Posterior cingulate gyrus (tissue), 11 donors: Measurements from ENCODE around the gene COPS8.
A peak's percentile ranks its signal among the peaks of the same experiment; 100 is the strongest.

Experiments used
- DNase-seq, 10 donors: peaks; one replicate each; pipeline versions ENCODE4 v3.0.0 to v3.0.0-alpha.2; 2020 to 2021; ENCODE audit warnings: mixed read lengths in 3 of 10
- intact Hi-C: fragments of 100-400 bp; cut with DNase I; formaldehyde crosslinking; loops from one replicate; pipeline ENCODE4 v1.15.1; 2023

COPS8 gene

DNA sequence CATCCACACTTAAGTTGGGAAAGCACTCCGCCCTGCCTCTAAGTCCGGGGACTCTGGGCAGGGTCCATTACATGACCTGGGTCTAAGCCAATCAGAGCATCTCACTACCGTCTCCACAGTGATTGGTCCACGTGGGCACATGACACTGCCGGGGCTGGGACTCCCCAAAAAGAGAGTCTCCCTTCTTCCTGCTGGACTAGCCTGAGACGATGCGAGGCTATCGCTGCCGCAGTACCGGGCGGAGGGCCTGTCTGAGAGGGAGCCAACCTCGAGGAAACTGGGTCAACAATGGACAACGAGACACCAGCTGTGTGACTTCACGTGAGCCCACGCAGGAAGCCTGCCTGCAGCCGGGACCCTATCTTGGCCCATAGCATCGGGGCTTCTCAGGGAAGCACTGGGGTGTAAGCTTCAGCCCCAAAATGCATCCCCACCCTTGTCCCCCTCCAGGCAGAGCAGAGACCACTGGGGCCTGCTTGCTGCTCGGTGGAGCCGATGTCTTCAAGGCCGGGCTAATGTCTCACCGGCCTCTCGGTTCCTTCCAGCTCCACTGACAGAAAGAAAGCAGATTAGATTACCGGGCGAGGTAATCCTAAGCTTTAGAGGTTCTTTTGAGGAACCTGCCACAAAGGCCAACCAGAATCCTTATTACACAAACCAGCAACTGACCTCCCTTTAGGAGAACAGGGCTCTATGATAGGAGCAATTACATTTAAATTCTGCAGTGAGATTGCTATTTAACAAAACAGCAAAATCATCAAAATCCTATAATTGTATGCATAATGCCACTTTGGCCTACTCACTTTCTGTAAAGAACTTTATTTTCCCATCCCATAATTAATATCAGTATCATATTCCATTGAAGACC, 21.3 kb upstream of the COPS8 start:
- intact Hi-C loops, result no loop called here
- peak in 1 of 10 donors; percentile 43 for DNase-seq

- intact Hi-C loops, result no loop called here
- no peak for DNase-seq
These were observed 20.7 kb upstream of the COPS8 start for GRCh38 chr2:237065071-237065377.

GRCh38 chr2:237066396-237066795, 19.3 kb upstream of the COPS8 start:
- peak in 1 of 10 donors; percentile 26 for DNase-seq
- intact Hi-C loops, result no loop called here

GRCh38 chr2:237068005-237068576, 17.6 kb upstream of the COPS8 start:
- intact Hi-C loops, result no loop called here
- DNase-seq, result no peak

DNA sequence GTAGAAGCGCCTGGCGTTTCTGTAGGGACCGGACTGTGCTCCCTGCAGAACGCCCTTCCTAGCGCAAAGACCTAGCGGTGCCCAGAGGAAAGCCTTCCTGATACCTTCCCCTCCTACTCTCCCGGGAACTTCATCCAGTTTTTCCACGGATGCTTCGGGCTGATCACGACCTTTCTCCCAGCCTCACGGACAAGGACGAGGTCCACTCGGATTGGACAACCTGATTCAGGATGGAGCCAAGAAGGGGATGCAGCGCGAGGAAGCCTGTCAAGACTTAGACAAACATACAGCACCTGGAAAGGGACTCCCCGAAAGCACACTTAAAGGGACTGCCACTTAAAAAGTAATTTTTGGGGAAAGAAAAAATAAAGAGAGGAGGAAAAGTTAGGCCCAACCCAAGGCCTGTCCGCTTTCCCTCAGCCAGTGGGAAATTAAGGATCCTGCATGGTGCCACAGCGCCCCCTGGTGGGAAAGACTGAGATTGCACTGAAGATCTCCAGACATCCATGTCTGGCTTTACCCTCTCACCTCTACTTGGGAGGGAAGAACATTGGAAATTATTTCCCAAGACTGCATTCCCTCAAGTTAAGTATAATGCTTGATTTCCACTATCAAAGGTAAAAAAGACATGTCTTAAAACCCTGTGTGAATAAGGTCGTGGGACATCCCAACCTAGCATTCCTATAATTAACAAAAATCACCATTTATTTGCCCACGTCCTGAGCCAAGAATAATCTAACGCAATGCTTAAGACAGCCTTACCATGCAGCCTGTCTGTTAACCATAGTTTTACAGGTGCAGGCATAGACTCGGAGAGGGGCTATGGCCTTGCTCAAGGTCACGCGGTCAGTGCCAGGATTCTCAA, 13.4 kb upstream of the COPS8 start:
- DNase-seq, result peak; percentile 50 to 95 (median 82)
- intact Hi-C loops, result loop anchor here (5.0 kb wide), 1 partner anchor 1295 kb away; no protein-coding TSS in a partner anchor

- no peak for DNase-seq
- intact Hi-C loops, result loop anchor here (5.0 kb wide), 1 partner anchor 1296 kb away; no protein-coding TSS in a partner anchor
These were observed 12.1 kb upstream of the COPS8 start for GRCh38 chr2:237073552-237073951.

- intact Hi-C loops, result loop anchor here (5.0 kb wide), 1 partner anchor 1297 kb away; no protein-coding TSS in a partner anchor
- no peak for DNase-seq
These were observed 11.3 kb upstream of the COPS8 start for GRCh38 chr2:237074211-237074993.

GRCh38 chr2:237075749-237076599, 9.7 kb upstream of the COPS8 start:
- intact Hi-C loops, result no loop called here
- DNase-seq, result peak in 2 of 10 donors; percentile 26 to 60

DNA sequence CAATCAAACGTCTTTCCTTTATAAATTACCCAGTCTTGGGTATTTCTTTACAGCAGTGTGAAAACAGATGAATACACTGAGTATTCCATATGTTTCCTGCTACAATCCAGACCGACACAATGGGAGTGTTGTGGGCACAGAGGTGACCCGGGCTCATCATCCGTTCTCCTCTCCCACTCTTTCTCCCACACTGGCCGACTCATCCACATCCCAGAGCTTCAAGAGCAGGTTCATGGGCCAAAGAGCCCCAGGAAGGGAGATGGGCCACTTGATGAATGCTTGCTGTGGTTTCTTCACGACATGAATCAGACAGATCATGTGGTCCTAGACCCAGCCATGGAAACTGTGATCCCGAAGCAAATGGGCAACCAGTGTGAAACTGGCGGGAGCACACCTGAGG, 4.1 kb upstream of the COPS8 start:
- no peak for DNase-seq
- intact Hi-C loops, result no loop called here

DNA sequence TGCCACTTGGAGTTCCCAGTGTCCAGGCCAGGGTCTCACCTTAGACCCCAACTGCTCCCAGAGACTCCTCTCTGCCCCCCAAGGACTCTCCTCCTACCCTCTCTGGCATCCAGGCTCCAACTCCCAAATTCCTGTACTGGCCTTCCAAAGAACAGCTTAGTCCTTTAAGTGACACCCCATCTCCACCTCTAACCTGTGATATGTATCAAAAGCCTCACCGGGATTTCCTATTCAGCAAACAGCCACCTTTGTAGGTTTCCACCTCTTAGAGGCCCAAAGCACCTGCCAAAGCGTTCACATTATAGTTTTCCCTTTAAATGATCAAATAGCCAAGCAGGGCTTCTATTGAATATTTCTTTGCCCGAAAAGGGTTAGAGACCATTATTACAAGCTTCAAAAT, 2.7 kb upstream of the COPS8 start:
- intact Hi-C loops, result no loop called here
- DNase-seq, result no peak

- no peak for DNase-seq
- intact Hi-C loops, result no loop called here
These were observed 1.2 kb upstream of the COPS8 start for GRCh38 chr2:237084444-237084843.

DNA sequence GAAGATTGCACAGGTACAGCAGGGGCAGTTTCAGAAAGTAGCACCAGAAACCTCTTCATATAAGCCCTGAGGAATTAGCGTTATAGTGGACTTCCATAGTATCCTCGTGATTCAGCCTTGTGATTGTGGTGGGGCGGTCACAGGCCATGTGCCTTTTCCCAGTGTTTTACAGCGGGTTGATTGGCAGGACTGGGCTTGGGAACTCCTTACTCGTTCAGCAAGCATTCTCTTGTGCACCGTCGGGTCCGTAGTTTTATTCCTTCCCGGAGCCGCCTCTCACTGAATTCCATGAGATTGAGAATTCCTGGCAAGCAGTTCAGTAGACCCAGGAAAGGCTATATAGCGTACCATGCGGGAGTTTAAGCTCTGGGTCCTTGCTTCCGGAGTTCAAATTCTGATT, 5.2 kb downstream of the COPS8 start:
- intact Hi-C loops, result loop anchor here (5.0 kb wide), 1 partner anchor 481 kb away; no protein-coding TSS in a partner anchor
- no peak for DNase-seq

- no peak for DNase-seq
- intact Hi-C loops, result loop anchor here (5.0 kb wide), 1 partner anchor 480 kb away; no protein-coding TSS in a partner anchor
These were observed 6.2 kb downstream of the COPS8 start for GRCh38 chr2:237091779-237092436.

DNA sequence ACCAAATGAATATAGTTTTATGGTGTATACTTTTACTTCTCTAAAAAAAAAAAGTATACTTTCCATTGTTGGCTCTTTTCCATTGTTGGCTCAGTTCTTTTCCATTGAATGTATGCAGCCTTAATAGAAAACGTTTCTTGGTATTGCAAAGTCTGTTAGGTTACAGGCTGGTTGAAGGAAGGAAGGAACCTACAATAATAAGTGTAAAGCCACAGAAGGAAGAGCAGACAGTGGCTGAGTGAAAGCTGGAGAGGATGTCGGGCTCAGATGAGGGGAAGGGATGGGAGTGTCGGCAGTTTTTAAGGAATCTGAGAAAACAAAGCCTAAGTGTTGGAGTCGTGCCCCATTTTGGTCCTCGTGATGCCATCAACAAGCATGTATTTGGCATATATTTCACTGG, 6.8 kb downstream of the COPS8 start:
- intact Hi-C loops, result loop anchor here (5.0 kb wide), 1 partner anchor 480 kb away; no protein-coding TSS in a partner anchor

GRCh38 chr2:237092920-237093781, 7.5 kb downstream of the COPS8 start:
- intact Hi-C loops, result loop anchor here (5.0 kb wide), 1 partner anchor 479 kb away; no protein-coding TSS in a partner anchor
- no peak for DNase-seq

More for the DNA sequence above, 6.8 kb downstream of the COPS8 start:
- DNase-seq, result no peak

DNA sequence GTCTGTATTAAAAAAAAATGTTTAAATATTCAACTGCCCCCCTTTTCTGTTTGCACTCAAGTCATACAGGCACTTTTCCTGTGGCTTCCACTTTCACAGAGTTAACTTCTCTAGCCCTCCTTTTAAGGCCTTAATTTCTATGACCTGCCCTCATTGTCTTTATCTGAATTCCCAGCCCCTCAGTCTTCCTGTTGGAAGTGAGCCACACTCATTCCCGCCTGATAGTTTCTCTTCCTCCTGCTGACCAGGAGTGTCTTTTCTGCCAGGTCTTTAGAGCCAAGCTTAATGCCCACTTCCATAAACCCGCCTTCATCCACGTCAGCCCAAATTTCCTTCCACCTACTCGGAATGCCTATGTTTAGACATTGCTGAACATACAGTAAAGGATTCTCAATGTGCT, 10.5 kb downstream of the COPS8 start:
- intact Hi-C loops, result no loop called here
- no peak for DNase-seq

DNA sequence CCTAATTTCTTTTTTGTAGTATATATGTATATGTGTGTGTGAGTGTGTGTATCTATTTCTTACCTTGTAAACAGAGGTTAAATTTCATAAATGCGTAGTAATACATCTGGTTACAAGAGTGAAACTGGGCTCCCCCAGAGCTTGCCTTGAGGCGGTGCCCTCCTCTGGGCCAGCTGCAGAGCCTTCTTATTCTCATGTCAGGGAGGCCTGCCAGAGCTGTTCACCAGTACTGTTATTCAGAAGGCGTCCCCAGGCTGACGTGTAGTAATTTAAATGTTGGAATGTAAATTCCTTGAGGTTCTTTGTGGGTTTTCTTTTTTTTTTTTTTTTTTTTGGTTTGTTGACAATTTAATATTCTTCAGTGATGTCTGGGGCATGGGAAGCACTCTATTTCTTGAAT, 11.2 kb downstream of the COPS8 start:
- intact Hi-C loops, result no loop called here

More for the DNA sequence above, 11.2 kb downstream of the COPS8 start:
- no peak for DNase-seq
